PC-9 (cell line): ENCODE results near the gene CPA5.

ENCODE experiments used
- EZH2 ChIP-seq: fragments of 200-600 bp; sonication (generic); IDR thresholded peaks from 2 replicates; pipeline ENCODE4 v1.8.0; 2017; ENCODE audit warnings: antibody characterized with exemption, low read depth
- TF ChIP-seq, protein P1 (sequence below): fragments of 200-600 bp; sonication (generic); conservative IDR thresholded peaks from 2 replicates; pipeline ENCODE4 v1.6.1; 2017; ENCODE audit warnings: mixed run types, antibody characterized with exemption, mild to moderate bottlenecking, moderate library complexity

DNA sequence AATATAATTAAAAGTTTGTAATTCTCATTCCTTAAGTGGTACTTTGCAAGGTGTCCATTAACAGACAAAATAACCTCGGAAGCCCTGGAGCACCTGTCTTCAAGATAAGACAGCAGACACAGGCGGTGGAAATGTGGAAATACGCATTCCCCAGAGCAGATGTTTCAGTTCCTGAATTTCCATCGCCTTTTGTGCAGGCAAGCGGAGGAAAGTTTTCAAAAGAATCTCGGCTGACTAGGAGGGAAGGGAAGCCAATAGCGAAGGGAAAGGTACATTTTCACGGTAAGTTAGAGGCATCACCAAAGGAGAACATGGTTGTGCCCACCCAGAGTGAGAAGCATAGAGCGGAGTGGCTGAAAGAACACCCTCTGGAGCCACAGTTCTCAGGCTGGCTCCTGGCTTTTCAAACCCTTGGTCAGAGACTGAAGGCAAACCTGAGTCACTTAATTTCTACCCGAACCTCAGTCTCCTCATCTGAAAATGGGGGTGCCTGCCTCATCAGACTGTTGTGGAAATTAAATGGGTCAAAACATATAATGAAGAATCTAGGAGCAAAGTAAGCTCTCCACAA is 49.3 kb downstream of the CPA5 start:
- TF ChIP-seq, protein P1, sequence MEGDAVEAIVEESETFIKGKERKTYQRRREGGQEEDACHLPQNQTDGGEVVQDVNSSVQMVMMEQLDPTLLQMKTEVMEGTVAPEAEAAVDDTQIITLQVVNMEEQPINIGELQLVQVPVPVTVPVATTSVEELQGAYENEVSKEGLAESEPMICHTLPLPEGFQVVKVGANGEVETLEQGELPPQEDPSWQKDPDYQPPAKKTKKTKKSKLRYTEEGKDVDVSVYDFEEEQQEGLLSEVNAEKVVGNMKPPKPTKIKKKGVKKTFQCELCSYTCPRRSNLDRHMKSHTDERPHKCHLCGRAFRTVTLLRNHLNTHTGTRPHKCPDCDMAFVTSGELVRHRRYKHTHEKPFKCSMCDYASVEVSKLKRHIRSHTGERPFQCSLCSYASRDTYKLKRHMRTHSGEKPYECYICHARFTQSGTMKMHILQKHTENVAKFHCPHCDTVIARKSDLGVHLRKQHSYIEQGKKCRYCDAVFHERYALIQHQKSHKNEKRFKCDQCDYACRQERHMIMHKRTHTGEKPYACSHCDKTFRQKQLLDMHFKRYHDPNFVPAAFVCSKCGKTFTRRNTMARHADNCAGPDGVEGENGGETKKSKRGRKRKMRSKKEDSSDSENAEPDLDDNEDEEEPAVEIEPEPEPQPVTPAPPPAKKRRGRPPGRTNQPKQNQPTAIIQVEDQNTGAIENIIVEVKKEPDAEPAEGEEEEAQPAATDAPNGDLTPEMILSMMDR: no peak
- no peak for TF ChIP-seq EZH2
